RWPE1 (cell line): ENCODE measurements around the gene GID4.

ENCODE experiments used
- CTCF ChIA-PET: fragments of 350-600 bp; sonication (Branson Sonifier 250); formaldehyde crosslinking; extraction: SDS; loops from one replicate; lab custom pipeline; 2021; lab: Yijun Ruan, JAX
- POLR2A ChIA-PET: fragments of 400-600 bp; formaldehyde crosslinking; extraction: SDS; loops from one replicate; lab custom pipeline; 2020; ENCODE audit warnings: antibody characterized with exemption; ENCODE audit not compliant: low non-redundant PET; lab: Yijun Ruan, JAX
- DNase-seq: peaks from one replicate; pipeline ENCODE4 v3.0.0; 2012; ENCODE audit warnings: low spot score
- H3K27ac ChIP-seq: fragments of 450-650 bp; 2 replicates; pipeline ENCODE4 v1.5.1; 2017
- TF ChIP-seq, protein P1 (sequence below): fragments of 450-650 bp; conservative IDR thresholded peaks from 2 replicates; pipeline ENCODE4 v1.5.1; 2017; ENCODE audit warnings: low read depth, mild to moderate bottlenecking

The GID4 gene

DNA sequence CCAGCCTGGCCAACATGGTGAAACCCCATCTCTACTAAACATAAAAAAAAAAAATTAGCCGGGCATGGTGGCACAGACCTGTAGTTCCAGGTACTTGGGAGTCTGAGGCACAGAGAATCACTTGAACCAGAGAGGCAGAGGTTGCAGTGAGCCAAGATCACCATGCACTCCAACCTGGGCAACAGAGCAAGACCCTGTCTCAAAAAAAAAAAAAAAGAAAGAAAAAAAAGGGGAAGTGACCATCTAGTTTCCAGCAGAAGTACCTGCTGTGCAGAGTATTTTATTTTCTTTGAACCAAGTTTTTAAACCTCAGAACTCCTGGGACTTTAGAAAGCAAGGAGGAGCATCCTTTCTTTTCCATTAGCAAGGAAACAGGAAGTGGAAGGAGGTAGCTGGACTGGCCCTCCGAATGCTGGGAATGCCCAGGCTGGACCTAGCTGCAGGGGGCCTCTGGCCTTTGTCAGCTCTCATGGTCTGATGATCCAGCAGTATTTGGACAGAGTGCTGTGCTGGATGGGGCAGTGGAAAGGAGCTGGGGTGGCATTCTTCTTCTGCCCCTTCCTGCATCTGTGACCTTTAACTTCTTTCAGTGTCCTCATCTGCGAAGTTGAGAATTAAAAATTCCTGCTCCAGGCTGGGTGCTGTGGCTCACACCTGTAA, 6.6 kb downstream of the GID4 start:
- no peak overlapping the region for H3K27ac ChIP-seq
- ChIA-PET POLR2A (no interaction called here), CTCF (interaction anchor here (0.6 kb wide), 1 partner anchor 10 kb away, joined by 3 read pairs; no protein-coding TSS in a partner anchor)
- DNase-seq, result no peak
- TF ChIP-seq, protein P1, sequence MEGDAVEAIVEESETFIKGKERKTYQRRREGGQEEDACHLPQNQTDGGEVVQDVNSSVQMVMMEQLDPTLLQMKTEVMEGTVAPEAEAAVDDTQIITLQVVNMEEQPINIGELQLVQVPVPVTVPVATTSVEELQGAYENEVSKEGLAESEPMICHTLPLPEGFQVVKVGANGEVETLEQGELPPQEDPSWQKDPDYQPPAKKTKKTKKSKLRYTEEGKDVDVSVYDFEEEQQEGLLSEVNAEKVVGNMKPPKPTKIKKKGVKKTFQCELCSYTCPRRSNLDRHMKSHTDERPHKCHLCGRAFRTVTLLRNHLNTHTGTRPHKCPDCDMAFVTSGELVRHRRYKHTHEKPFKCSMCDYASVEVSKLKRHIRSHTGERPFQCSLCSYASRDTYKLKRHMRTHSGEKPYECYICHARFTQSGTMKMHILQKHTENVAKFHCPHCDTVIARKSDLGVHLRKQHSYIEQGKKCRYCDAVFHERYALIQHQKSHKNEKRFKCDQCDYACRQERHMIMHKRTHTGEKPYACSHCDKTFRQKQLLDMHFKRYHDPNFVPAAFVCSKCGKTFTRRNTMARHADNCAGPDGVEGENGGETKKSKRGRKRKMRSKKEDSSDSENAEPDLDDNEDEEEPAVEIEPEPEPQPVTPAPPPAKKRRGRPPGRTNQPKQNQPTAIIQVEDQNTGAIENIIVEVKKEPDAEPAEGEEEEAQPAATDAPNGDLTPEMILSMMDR, result no peak

DNA sequence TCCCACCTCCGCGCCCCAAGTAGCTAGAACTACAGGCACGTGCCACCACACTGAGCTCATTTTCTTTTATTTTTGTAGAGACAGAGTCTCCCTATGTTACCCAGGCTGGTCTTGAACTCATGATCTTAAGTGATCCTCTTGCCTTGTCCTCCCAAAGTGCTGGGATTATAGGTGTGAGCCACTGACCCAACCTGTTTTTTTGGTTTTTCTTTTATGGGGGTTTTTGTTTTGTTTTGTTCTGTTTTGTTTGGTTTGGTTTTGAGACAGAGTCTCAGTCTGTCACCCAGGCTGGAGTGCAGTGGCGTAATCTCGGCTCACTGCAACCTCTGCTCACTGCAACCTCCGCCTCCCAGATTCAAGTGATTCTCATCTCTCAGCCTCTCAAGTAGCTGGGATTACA, 16.4 kb downstream of the GID4 start:
- TF ChIP-seq, protein P1, result no peak
- H3K27ac ChIP-seq, result no peak overlapping the region
- no peak for DNase-seq
- POLR2A ChIA-PET, result no interaction called here
- CTCF ChIA-PET, result interaction anchor here (0.6 to 0.7 kb wide), 3 partner anchors 10 to 198 kb away, joined by 3 read pairs; no protein-coding TSS in a partner anchor

DNA sequence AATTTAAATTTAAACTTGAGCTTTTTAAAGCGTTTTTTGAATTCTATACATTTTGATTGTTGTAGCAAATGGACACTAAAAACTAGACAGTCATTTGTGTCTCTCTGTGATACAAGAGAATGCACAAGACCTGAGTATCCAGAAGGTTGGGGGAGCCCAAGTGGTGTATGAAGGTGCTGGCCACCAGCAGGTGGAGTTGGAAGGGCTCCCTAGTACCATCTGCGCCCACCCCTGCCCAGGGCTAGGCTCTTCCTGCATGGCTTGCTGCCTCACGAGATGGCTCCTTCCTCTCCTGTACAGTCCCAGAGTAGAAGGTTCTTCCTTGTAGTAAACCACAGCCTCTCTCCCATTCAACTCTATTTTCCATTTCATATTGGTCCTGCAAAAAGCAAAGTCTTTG, 17.0 kb downstream of the GID4 start:
- H3K27ac ChIP-seq, result no peak overlapping the region
- ChIA-PET CTCF (interaction anchor here (0.6 kb wide), 1 partner anchor 11 kb away, joined by 3 read pairs; no protein-coding TSS in a partner anchor), POLR2A (no interaction called here)
- DNase-seq, result no peak
- TF ChIP-seq, protein P1, result no peak

DNA sequence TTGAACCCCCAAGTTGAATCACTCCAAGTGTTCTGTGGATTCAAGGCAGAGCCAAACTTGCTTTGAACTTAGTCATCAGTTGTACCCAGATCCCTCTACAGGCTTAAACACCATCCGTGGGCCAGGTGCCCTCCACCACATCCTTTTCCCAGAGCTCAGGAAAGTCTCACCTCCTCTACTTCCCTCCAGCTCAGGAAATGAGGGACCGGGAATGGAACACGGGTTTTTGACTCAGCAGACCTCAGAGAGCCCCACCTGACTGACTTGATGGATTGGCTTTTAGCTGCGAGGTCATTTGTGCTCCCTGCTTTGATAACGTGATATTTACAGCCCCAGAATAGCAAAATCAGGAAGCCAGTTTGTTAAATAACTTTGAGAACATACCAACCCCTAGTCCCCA, 20.1 kb downstream of the GID4 start:
- ChIA-PET POLR2A (no interaction called here), CTCF (no interaction called here)
- peak overlapping the region; percentile 16 for H3K27ac ChIP-seq
- TF ChIP-seq, protein P1, result no peak
- no peak for DNase-seq

DNA sequence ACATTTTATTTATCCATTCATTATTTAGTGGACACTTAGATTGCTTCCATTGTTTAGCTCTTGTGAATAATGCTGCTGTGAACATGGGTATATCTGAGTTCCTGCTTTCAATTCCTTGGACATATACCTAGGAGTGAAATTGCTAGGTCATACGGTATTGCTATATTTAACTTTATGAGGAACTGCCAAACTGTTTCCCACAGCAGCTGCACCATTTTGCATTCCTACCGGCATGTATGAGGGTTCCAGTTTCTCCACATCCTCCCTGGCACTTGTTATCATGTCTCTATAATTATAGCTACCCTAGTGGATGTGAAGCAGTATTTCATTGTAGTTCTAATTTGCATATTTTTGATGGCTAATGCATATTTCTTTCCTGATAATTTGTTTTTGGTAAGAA, 24.8 kb downstream of the GID4 start:
- CTCF ChIA-PET, result interaction anchor here (0.7 kb wide), 1 partner anchor 197 kb away, joined by 3 read pairs; the partner anchor contains the start of gene MIEF2
- DNase-seq, result no peak
- TF ChIP-seq, protein P1, result no peak
- H3K27ac ChIP-seq, result no peak overlapping the region
- POLR2A ChIA-PET, result no interaction called here

DNA sequence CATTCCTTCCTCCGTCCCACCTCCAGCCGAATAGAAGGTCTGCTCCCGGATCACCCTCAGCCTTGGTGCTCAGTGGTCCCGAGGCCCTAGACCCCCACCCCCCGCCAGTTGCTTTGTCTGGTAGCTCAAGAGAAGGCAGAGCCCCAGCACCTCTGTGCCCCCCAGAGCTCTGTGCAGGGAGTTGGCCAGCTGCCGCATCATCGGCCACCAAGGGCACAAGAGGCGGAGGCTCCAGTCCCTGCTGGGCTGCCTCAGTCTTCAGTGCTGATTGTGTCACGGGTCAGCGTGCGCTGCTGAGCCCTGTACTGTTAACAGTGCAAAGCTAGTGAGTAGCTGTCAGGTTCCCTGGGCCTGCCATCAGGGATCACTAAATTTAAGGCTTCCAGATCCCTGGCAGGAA, 26.3 kb downstream of the GID4 start:
- no peak overlapping the region for H3K27ac ChIP-seq
- no peak for DNase-seq
- TF ChIP-seq, protein P1, result no peak
- POLR2A ChIA-PET, result no interaction called here
- CTCF ChIA-PET, result no interaction called here
